IPS DF 4.7 (cell line): ENCODE results near the gene OR10Z1.

Source experiments
- DNase-seq: peaks from one replicate; pipeline ENCODE4 v3.0.0-alpha.2; 2013; ENCODE audit warnings: low spot score; ENCODE audit errors: extremely low read depth

The OR10Z1 gene, protein sequence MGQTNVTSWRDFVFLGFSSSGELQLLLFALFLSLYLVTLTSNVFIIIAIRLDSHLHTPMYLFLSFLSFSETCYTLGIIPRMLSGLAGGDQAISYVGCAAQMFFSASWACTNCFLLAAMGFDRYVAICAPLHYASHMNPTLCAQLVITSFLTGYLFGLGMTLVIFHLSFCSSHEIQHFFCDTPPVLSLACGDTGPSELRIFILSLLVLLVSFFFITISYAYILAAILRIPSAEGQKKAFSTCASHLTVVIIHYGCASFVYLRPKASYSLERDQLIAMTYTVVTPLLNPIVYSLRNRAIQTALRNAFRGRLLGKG

GRCh38 chr1:158604968-158605367 is at the start of gene OR10Z1:
OR10Z1 (plus strand) TSS chr1:158605268; CDS start chr1:158606439, 1,171 bp downstream.
- no peak for DNase-seq

GRCh38 chr1:158559696-158560095 is 45.4 kb upstream of the OR10Z1 start:
- no peak for DNase-seq

- DNase-seq, result no peak
These were observed 41.2 kb upstream of the OR10Z1 start for GRCh38 chr1:158563853-158564252.

DNA sequence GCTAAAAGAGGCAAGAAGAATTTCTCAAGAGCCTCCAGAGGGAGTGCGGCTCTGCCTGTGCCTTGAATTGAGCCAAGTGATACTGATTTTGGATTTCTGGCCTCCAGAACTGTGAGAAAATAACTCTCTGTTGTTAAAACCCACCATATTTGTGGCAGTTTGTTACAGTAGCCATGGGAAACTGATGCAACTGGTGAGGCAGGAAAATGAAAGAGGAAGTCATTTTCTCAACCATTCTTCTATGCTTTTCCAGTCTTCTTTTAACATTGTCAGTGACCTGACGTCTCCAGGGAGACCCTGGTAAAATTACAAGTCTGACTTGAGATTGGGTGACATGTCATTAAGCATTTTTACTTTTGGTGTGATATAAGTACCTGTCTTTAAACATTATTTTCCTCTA is 40.5 kb upstream of the OR10Z1 start:
- DNase-seq, result no peak

DNA sequence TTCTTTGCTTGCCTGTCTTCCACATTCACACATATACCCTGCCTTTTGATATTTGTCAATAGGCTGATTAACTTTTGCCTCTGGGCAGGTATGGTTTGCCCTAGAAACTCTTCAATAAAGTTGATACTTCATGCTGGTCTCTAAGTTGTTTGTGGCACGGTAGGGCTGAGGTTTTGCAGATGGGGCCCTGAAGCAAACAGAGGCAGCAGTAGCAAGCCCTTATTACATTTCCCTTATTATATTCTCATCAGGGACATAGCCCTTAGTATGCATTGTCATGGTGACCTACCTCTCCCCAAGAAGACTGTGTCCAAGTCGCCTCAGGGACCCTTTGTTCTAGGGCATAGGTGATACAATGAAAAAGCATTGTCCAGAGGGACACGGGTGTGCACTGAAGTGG is 34.6 kb upstream of the OR10Z1 start, which contains the start of gene OR6P1:
Gene OR6P1, minus strand, starts transcription at position 101 of the 400 bp plus-strand sequence. CDS start 6,976 bp downstream, outside the sequence.
- DNase-seq, result no peak

DNA sequence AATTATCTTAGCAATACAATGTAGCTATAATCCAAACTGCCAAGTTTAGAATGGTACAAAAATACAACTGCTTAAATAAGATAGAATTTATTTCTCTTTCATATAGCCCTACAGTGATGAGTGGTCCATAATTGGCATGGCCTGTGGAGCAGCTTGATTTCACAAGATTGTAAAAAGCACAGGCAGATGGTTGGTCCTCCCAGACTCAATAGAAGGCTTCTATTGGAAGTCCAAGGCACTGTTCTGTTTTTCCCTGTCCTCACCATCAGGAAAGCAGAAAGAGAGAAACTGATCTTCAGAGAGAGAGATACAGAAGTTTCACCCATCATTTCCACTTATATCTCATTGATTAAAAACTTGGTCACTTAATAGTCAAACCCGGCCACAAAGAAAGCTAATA is 32.8 kb upstream of the OR10Z1 start:
- no peak for DNase-seq

DNA sequence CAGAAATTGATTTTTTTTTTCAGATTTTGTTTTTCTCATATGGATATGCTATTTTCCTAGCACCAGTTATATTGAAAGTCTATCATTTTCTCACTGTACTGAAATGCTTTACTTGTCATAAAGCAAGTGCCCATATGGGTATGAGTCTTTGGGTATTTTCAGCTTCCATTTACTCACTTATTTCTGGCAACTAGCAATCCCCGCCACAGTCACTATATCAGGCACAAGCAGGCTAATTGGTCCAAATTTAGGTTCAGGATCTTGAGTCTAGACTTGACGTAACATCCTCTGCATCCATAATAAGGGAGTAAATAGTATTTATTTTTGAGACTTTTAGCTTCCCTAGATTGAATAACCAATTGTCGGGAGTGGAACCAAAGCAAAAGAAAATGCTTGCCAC is 27.5 kb upstream of the OR10Z1 start:
- DNase-seq, result no peak

DNA sequence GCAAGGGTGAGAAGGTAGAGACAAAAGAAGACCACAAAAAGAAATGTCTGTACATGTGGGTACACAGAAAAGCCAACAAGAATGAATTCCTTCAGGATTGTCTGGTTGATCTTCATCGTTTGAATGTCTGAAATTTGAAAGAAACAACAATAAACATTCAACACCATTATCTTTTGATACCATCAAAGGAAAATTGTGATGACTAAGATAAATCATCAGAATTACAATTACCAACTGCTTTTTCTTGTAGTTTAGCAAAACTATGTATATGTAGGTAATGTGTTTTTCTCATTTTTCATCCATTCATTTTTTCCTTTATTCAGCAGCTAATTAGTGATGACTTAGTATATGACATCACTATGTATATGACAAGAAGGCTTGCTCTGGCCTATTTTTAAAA is 25.3 kb upstream of the OR10Z1 start, which contains the start of gene OR10X1:
Gene OR10X1, minus strand, starts transcription at position 167 of the 400 bp plus-strand sequence. Its CDS starts 0 bp downstream, at position 167.
- no peak for DNase-seq

- DNase-seq, result no peak
These were observed 21.1 kb upstream of the OR10Z1 start for GRCh38 chr1:158583962-158584361.

DNA sequence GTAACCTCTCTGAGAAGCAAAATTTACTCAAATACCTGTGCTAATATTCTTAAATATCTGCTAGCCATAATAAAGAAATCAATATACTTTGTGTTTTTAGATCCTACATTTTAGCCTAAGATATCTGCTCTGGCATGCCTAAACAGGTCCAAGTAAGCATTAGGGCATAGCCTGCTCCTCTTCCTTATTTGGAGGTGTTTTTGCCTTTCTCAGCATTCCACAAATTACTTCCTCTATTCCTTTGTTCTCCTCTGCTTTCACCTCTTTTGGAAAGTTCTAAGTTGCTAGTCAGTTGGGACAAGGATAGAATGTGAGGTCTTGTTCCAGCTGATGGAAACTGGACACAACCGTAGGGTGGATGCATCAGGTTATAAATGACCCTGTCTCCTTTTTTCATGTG is 18.1 kb upstream of the OR10Z1 start:
- no peak for DNase-seq

- DNase-seq, result no peak
These were observed 4.3 kb upstream of the OR10Z1 start for GRCh38 chr1:158600735-158601134.

DNA sequence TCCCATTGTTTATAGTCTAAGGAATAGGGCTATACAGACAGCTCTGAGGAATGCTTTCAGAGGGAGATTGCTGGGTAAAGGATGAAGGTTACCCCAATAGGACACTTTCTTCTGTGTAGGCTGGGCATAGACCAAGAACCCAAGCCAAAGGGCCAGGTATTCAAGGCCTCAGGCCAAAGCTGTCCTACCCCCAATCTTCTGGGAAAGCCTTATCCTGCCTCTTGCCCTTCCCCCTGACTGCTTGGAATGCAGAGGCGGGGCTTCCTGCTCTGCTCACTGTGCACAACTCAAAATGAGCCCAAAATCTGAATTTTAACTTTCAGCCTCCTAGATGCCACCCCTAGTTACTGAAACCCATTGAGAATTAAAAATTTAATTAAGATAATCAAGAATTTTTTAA is 2.2 kb downstream of the OR10Z1 start:
- no peak for DNase-seq

DNA sequence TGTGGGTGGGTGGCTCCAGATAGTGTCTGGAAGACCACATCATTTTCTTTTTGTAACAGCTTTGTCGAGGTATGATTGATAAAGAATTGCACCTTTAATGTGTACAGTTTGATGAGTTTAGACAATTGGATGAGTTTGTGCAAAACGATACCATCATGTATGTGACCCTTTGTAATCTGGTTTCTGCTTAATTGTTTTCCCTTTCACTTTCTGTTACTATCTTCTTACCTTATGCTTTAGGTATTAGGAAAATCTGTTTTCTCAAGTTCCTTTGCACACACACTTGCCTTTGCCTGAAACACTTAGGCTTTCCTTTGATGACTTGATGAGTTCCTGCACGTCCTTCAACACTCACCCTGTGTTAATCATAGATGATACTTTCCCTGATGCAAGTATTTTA is 6.8 kb downstream of the OR10Z1 start:
- DNase-seq, result no peak

DNA sequence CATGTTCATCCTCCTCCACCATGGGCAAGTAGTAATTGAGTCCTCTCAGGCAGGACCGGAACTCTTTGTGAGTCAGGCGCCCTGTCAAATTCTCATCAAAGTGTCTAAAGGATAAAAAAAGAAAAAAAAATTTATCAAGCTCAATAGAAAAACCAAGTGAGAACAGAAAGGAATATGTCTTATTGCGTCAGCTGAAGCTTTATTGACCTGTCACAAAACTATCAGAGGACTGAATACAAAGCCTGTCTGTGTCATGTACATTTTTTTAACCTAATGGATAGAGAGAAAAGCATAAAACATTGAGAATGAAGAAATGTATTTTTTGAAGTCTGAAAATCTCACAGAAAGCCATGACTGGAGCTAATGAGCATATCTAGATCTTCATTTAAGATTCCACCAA is 8.7 kb downstream of the OR10Z1 start:
- no peak for DNase-seq

DNA sequence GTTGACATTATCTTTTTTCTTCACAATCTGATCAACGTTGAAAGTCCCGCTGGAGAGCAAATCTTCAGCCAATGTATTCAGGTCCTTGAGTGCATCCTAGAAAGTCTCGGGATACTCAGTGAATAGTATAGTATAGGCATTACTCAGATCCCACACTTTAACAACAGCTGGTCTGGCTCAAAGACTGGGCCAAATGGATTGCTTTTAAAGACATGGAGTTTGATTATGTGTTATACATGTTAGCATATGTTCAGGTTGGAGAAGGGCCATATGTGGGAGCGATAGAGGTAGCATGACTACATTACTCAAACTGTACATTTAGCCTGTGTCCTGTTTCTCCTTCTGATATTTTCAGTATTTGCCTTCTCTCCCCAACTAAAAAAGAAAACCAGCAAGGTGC is 33.1 kb downstream of the OR10Z1 start:
- no peak for DNase-seq

- DNase-seq, result no peak
These were observed 33.8 kb downstream of the OR10Z1 start for GRCh38 chr1:158638904-158639303.

DNA sequence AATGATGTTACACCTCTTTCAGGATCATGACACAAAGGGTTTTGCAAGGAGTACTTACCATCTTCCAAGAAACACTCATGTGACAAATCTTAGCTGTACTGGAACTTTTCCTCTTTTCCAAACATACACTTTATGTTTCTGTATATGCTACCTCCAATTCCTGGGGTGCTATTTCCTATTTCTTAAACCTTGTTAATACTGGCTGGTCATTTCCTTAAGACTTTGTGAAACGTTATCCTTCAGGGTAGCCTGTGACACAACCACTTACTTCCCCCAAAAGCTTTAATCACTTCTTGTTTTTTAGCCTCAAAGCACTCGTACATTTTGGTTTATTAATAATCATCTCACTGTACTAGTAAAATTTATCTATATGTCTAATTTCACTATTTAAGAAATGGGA is 39.4 kb downstream of the OR10Z1 start:
- DNase-seq, result no peak

GRCh38 chr1:158646465-158646864 is 41.4 kb downstream of the OR10Z1 start:
- no peak for DNase-seq

GRCh38 chr1:158649052-158649451 is 44.0 kb downstream of the OR10Z1 start:
- DNase-seq, result no peak

- no peak for DNase-seq
These were observed 47.8 kb downstream of the OR10Z1 start for GRCh38 chr1:158652721-158653334.

DNA sequence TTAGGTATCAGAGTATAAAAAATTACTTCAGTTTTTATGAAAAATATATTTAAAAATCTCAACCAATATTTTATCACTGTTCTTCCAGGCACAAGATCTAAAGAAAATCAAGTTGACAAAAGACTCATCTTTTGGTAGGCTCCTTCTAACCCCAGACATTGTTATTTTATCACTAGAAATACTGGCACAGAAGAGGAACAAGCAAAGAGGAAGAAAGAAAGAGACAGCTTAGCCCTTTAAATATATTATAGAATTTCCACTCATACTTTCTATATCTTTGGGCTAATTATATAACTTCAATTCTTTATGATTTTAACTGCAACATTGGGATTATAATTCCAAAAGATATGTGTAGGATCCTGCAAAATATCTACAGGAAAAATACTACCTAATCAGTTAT is 49.0 kb downstream of the OR10Z1 start:
- DNase-seq, result no peak

GRCh38 chr1:158654571-158654970 is 49.5 kb downstream of the OR10Z1 start:
- DNase-seq, result no peak
